IPS-18a (cell line): ENCODE results near the gene LRRN2.

ENCODE experiments used
- H3K27ac ChIP-seq: one replicate; pipeline ENCODE4 v1.5.1; 2013; ENCODE audit warnings: low read length
- H3K27me3 ChIP-seq: one replicate; pipeline ENCODE4 v1.6.1; 2013; ENCODE audit warnings: mild to moderate bottlenecking, low read length; ENCODE audit not compliant: control insufficient read depth, insufficient read depth
- H3K36me3 ChIP-seq: one replicate; pipeline ENCODE4 v1.6.1; 2013; ENCODE audit warnings: low read depth, low read length; ENCODE audit not compliant: control insufficient read depth
- H3K4me1 ChIP-seq: one replicate; pipeline ENCODE4 v1.6.1; 2013; ENCODE audit warnings: low read depth, low read length; ENCODE audit not compliant: control insufficient read depth
- H3K4me3 ChIP-seq: one replicate; pipeline ENCODE4 v1.5.1; 2013; ENCODE audit warnings: low read length
- H3K9ac ChIP-seq: one replicate; pipeline ENCODE4 v1.6.1; 2013; ENCODE audit warnings: mild to moderate bottlenecking, low read length, moderate library complexity
- H3K9me3 ChIP-seq: one replicate; pipeline ENCODE4 v1.6.1; 2013; ENCODE audit warnings: low read depth, low read length; ENCODE audit not compliant: control insufficient read depth

LRRN2 gene

GRCh38 chr1:204652497-204652896, 33.0 kb downstream of the LRRN2 start:
- Histone ChIP-seq H3K27me3 (peaks cover 33% of the 10 kb centered on the region), H3K36me3 (no peaks in the 10 kb centered on the region), H3K9ac (no peak overlapping the region), H3K9me3 (no peaks in the 10 kb centered on the region), H3K4me1 (peaks cover 26% of the 10 kb centered on the region), H3K4me3 (peak overlapping the region; percentile 31), H3K27ac (no peak overlapping the region)

DNA sequence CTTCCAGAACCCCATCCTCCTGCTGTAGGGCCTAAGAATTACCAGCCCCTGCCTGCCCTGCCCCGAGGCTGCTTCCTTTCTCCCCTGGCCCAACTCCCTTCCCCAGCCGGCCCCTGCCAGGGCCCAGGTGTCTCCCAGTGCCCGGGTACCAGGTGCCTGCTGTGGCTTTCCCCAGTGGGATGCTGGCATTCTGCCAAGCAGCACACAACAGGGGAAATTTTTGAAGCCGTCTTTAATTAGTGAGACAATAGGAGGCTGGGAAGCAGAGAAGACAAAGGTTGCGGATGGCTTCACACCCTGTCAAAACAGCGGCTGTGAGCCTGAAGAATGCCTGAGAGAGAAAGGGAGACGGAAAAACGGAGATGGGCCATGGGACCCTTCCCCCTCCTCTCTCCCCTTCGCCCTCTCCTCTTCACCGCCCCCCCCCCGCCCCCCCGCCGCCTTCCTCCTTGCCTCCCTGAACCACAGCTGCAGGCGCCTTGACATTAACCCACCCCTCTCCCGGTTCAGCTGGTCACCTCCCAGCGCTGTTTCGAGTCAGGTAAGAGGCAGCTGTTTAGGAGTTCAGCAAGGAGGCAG, 33.6 kb downstream of the LRRN2 start:
- H3K4me1 ChIP-seq, result peaks cover 32% of the 10 kb centered on the region
- H3K4me3 ChIP-seq, result peak overlapping the region; percentile 31
- H3K27ac ChIP-seq, result no peak overlapping the region
- no peaks in the 10 kb centered on the region for H3K36me3 ChIP-seq
- peaks cover 33% of the 10 kb centered on the region for H3K27me3 ChIP-seq
- H3K9me3 ChIP-seq, result no peaks in the 10 kb centered on the region
- no peak overlapping the region for H3K9ac ChIP-seq

GRCh38 chr1:204650911-204651570, 34.5 kb downstream of the LRRN2 start:
- H3K27ac ChIP-seq, result no peak overlapping the region
- H3K27me3 ChIP-seq, result peaks cover 33% of the 10 kb centered on the region
- H3K4me3 ChIP-seq, result no peak overlapping the region
- no peaks in the 10 kb centered on the region for H3K36me3 ChIP-seq
- no peaks in the 10 kb centered on the region for H3K9me3 ChIP-seq
- H3K4me1 ChIP-seq, result peaks cover 36% of the 10 kb centered on the region
- H3K9ac ChIP-seq, result no peak overlapping the region

DNA sequence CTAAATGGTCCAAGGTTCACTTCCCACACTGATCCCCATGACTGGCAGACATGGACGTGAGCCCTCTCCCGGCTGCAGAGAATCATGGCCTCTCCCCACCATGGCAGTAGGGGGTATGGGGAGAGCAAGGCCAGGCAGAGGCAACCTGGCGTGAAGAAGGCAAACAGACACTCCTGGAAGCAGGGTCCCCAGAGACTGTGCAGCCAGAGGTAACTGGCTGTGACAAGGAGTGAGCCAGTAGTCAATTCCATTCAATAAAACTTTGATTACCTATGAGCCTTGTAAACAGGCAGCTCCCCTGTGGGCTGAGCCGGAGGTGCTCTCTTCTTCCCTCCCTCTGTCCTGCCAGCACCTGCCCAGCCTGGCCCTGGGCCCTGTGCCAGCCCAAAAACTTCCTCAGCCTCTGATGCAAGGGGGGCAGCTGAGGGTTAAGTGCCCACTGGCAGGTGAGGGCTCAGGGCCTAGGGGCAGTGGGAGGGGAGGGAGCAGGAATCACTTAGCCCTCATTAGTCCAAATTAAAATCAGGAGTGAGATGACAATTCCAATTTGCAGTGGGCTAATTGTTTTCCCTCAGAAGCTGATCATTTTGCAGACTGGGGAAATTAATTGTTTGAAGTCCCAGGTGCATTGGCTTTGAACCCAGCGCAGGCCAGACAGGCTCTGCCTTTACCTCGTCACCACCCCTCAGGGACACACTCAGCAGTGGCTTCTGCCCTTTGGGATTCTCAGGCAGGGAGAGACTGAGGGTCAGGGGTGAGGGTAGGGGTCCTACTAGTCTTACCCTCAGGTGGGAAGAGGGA, 35.6 kb downstream of the LRRN2 start:
- H3K9ac ChIP-seq, result no peak overlapping the region
- H3K36me3 ChIP-seq, result no peaks in the 10 kb centered on the region
- H3K27me3 ChIP-seq, result peaks cover 33% of the 10 kb centered on the region
- H3K4me3 ChIP-seq, result no peak overlapping the region
- no peaks in the 10 kb centered on the region for H3K9me3 ChIP-seq
- no peak overlapping the region for H3K27ac ChIP-seq
- peaks cover 36% of the 10 kb centered on the region for H3K4me1 ChIP-seq

DNA sequence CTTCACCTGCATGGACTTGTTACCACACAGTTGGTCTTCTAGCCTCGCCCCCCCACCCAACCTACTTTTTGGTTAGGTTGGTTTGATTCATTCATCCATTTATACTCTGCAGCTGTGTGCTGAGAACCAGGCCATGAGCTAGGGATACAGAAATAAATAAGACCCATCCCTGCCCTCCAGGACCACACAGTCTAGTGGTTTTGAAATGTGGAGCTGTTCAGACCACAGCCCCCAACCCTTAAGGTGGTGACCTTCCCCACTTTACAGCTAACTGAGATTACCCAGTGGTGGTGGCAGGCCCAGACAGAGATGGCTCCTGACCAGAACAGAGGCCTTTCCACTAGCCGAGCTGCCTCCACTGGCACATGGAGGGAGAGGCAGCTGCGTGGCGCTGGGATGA, 37.0 kb downstream of the LRRN2 start:
- Histone ChIP-seq H3K36me3 (no peaks in the 10 kb centered on the region), H3K4me3 (no peak overlapping the region), H3K9me3 (no peaks in the 10 kb centered on the region), H3K9ac (no peak overlapping the region), H3K27me3 (peaks cover 27% of the 10 kb centered on the region), H3K4me1 (peaks cover 36% of the 10 kb centered on the region), H3K27ac (no peak overlapping the region)

- Histone ChIP-seq H3K9me3 (no peaks in the 10 kb centered on the region), H3K4me1 (peaks cover 32% of the 10 kb centered on the region), H3K9ac (no peak overlapping the region)
These were observed 37.8 kb downstream of the LRRN2 start for GRCh38 chr1:204647805-204648153.

DNA sequence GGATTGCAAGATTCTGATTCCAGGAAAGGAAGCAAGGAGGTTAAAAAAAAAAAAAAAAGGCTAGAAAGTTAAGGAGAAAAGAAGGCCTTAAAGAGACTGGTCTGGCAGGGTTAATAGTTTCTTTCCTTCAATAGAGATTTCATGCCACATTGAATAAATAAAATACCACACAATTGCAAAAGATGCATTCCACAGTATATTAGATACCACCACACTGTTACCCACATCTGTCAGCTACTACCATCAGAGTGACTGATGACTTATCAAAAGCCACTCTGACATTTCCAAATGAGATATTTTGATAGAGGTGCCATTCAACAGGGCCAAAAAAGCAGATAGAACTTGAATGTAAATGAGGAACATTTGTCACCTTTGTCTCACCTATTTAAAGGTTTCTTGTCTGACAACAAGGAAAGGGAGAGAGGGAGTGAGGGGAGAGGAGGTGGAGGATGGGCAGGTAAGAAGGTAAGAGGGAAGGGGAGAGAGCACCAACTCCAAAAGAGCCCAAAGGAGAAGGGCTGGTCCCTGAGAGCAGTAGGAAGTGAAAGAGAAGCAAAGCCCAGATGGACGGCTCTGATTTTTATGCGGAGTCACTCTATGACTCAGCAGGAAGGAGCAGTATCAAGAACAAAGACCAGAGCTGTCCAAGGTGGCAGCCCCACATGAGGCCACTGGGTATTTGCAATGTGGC, 38.3 kb downstream of the LRRN2 start:
- H3K9me3 ChIP-seq, result no peaks in the 10 kb centered on the region
- no peaks in the 10 kb centered on the region for H3K36me3 ChIP-seq
- peaks cover 14% of the 10 kb centered on the region for H3K27me3 ChIP-seq
- H3K4me3 ChIP-seq, result no peak overlapping the region
- no peak overlapping the region for H3K27ac ChIP-seq
- H3K9ac ChIP-seq, result no peak overlapping the region
- peaks cover 27% of the 10 kb centered on the region for H3K4me1 ChIP-seq

More at GRCh38 chr1:204647805-204648153, 37.8 kb downstream of the LRRN2 start:
- Histone ChIP-seq H3K4me3 (no peak overlapping the region), H3K36me3 (no peaks in the 10 kb centered on the region), H3K27ac (no peak overlapping the region), H3K27me3 (peaks cover 19% of the 10 kb centered on the region)

- H3K36me3 ChIP-seq, result no peaks in the 10 kb centered on the region
- H3K27ac ChIP-seq, result no peak overlapping the region
- H3K9me3 ChIP-seq, result no peaks in the 10 kb centered on the region
- H3K27me3 ChIP-seq, result peaks cover 5% of the 10 kb centered on the region
- no peak overlapping the region for H3K9ac ChIP-seq
- H3K4me1 ChIP-seq, result peaks cover 15% of the 10 kb centered on the region
- H3K4me3 ChIP-seq, result no peak overlapping the region
These were observed 39.9 kb downstream of the LRRN2 start for GRCh38 chr1:204645666-204646065.

DNA sequence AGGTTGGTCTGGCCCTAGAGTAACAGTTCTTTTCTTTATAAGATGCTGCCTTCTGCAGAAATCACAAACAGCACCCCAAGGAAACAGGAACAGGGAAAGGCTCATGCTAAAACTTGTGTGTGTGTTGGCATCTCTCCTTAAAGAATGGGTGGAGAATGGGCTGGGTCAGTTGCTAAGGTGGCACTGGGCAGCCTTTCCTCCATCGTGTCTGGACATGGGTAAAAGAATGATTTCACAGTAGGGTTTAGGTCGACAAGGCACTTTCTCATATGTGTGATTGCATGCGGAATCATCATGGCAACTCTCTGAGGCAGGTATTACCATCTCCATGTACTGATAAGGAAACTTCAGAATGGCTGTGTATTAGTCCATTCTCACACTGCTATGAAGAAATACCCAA, 40.3 kb downstream of the LRRN2 start:
- Histone ChIP-seq H3K36me3 (no peaks in the 10 kb centered on the region), H3K27me3 (peaks cover under 1% of the 10 kb centered on the region), H3K9me3 (no peaks in the 10 kb centered on the region), H3K9ac (no peak overlapping the region), H3K4me3 (no peak overlapping the region), H3K4me1 (peaks cover 15% of the 10 kb centered on the region), H3K27ac (no peak overlapping the region)

GRCh38 chr1:204643503-204643902, 42.0 kb downstream of the LRRN2 start:
- Histone ChIP-seq H3K27me3 (no peaks in the 10 kb centered on the region), H3K9ac (no peak overlapping the region), H3K9me3 (no peaks in the 10 kb centered on the region)

GRCh38 chr1:204641936-204642335, 43.6 kb downstream of the LRRN2 start:
- H3K4me3 ChIP-seq, result no peak overlapping the region
- H3K27me3 ChIP-seq, result no peaks in the 10 kb centered on the region
- H3K4me1 ChIP-seq, result peaks cover 5% of the 10 kb centered on the region
- H3K9ac ChIP-seq, result no peak overlapping the region
- H3K36me3 ChIP-seq, result no peaks in the 10 kb centered on the region
- H3K27ac ChIP-seq, result no peak overlapping the region
- no peaks in the 10 kb centered on the region for H3K9me3 ChIP-seq

More at GRCh38 chr1:204643503-204643902, 42.0 kb downstream of the LRRN2 start:
- no peaks in the 10 kb centered on the region for H3K36me3 ChIP-seq
- no peak overlapping the region for H3K4me3 ChIP-seq
- H3K27ac ChIP-seq, result no peak overlapping the region
- H3K4me1 ChIP-seq, result peaks cover 15% of the 10 kb centered on the region
